ENCODE data around the gene GALNT17.

Gene GALNT17

GRCh38 chr7:71132127-71132376, at the start of gene GALNT17:
GALNT17 (plus strand) TSS chr7:71132144.
- no peak for DNase-seq (ENCODE audit: low read depth in 2 of 2)

DNA sequence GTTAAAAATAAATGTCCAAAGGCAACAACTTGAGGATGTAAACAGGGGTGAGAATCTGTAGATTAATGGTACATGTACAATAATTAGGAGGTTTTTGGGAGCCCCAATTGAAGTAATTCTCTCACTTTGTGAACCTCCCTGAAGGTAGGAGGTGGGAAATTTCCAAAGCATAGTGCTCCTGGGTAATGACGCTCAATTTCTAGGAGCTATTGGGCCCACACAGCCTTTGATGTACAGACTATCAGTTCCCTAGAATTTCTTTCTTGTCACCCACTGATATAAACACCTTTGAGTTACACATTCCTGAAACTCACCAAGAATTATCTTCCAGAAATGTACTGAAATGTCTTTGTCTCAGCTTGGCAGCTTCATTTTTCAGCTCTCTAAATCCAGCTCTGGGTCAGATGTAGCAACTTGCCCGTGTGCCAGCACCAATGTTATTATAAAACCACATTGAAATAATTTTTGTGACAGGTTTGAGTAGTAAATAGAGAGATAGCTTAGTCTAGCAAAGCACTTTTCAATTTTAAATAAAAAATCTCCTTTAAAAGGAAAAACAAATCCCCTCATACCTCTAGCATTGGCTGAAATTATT, 36.6 kb upstream of the GALNT17 start:
- no peak for DNase-seq (ENCODE audit: low read depth in 2 of 2)

- no peak for DNase-seq (ENCODE audit: low read depth in 2 of 2)
These were observed 35.6 kb upstream of the GALNT17 start for GRCh38 chr7:71096351-71096750.

DNA sequence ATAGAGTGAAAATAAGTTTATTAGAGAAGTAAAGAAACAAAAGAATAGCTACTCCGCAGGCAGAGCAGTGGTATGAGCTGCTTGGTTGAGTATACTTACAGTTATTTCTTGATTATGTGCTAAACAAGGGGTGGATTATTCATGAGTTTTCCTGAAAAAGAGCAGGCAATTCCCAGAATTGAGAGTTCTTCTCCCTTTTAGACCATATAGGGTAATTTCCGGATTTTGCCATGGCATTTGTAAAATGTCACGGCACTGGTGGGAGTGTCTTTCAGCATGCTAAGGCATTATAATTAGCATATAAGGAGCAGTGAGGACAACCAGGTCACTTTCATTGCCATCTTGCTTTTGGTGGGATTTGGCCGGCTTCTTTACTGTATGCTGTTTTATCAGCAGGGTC, 25.7 kb upstream of the GALNT17 start:
- no peak for DNase-seq (ENCODE audit: low read depth in 2 of 2)

DNA sequence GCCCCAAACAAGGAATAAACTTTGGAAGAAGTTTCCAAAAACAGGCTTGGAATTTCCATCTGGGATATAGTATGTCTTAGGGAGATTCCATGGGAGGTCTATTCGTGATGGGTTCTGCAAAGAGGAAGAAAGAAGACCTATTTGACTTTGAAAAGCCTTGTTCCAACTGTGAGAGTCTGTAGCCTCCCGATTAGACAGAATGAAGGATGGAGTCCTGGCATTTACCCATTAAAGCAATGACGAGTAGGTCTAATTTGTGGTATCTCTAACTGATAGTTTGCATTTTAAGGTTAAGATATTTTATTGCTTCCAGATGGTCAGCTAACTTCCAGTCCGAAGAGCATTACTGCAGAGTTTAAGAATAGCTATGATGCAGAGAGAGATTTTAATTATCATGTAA, 19.5 kb upstream of the GALNT17 start:
- DNase-seq (ENCODE audit: low read depth in 2 of 2), result no peak

GRCh38 chr7:71120096-71120495, 11.8 kb upstream of the GALNT17 start:
- DNase-seq (ENCODE audit: low read depth in 2 of 2), result no peak

DNA sequence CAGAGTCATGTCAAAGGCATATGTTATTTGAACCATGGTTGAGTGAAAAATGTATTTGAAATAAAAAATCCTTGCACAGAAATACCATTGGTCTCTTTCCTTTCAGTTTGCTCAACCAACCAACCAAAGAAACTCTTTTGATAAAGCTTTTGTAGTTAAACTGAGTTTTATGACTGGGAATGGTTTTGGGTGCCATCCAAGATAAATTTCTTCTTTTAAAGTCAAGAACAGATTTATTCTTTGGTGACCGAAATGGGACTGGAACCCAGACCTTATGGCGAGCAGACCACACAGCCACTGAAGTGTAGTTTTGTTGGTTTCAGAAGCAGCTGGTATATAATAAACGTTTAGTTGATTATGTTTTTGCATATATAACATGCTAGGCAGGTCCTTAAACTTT, 2.8 kb upstream of the GALNT17 start:
- no peak for DNase-seq (ENCODE audit: low read depth in 2 of 2)

DNA sequence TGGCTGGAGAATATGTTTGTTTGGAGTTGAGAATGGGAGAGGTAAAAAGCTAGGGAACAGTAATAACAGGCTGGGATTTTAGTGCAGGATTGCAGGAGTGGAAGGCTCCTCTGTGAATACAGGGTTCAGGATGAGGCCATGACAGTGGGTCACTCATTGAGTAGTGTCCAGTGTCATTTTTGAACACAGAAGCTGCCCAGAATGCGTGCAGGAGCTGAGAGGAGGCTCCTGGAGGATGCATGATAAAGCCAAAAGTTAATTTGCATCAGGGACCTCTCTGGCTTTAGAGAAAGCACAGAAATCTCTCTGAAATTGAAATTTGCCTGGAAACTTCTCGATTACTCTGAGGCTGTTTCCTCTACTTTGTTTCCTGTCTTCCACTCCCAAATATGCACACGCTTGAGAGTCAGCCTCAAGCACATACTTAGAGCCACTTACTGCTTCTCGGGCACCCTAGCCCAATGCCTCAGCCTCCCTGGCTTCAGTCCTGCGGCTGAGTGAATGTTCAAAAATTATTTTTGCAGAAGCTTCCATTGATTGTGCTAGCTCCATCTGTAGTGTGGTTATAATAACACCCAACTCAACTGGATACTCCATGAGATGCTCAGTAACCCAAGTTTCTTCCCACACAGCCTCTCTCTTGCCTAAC, 1.8 kb upstream of the GALNT17 start:
- no peak for DNase-seq (ENCODE audit: low read depth in 2 of 2)

- no peak for DNase-seq (ENCODE audit: low read depth in 2 of 2)
These were observed 453 bp upstream of the GALNT17 start for GRCh38 chr7:71131256-71132126.

DNA sequence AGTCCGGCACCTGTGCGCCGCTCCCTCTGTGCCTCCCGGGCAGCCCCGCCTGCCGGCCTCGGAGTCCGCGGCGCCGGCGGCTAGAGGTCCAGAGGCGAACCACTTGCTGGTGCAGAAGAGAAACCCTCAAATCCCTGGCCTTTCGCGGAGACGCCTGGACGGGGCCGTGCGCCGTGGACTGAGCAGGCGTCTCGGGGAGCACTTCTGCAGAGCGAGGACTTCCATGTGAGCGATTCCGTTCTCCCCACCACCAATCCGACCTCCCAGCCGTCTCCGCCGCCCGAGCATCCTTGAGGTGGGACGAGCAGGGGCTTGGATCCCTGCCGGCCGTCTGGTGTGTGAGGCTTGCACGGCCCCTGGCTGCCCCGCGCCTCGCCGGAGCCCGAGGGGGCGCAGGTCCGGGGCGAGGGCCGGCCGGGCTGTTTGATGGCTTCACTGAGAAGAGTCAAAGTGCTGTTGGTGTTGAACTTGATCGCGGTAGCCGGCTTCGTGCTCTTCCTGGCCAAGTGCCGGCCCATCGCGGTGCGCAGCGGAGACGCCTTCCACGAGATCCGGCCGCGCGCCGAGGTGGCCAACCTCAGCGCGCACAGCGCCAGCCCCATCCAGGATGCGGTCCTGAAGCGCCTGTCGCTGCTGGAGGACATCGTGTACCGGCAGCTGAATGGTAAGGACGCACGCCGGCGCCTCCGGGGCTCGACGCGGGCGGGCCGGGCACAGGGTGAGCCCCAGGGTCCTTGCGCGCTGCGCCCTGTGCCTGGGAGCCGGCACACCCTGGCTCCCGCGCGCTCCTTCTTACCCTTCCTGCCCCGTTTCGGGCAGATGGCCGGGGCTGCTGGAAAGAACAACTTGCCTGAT, 660 bp downstream of the GALNT17 start:
- no peak for DNase-seq (ENCODE audit: low read depth in 2 of 2)

GRCh38 chr7:71133232-71133622, 1.3 kb downstream of the GALNT17 start:
- no peak for DNase-seq (ENCODE audit: low read depth in 2 of 2)

DNA sequence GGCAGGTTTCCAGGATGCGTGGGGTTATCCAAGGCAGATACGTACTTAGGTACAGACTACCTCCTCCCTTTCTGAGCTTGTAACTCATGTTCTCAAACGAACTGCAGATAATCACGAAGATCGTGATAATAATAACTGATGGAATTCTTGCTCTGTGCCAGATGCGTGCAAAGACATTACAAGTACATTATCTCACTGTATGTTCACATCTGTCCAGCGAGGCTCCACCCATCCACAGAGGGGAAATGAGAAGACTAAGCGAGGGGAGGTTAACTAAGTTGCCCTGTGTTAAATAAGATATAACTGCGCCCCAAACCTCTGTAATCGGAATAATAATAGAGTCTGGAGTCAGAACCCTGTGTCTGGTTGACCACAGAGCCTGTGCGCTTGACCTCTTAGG, 1.9 kb downstream of the GALNT17 start:
- no peak for DNase-seq (ENCODE audit: low read depth in 2 of 2)

DNA sequence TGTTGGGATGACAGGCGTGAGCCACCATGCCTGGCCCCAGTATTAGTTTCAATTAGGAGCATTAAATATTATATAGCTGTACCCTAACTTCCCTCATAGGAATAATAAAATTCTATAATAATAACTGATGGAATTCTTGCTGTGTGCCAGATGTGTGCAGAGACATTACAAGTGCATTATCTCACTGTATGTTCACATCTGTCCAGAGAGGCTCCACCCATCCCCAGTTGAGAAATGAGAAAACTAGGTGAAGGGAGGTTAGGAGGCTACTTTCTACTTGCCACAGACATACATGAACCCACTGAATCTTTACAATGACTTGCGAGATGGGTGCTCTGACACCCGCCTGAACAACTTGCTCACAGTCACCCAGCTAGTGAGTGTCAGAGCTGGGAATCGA, 3.2 kb downstream of the GALNT17 start:
- no peak for DNase-seq (ENCODE audit: low read depth in 2 of 2)

GRCh38 chr7:71135663-71136062, 3.7 kb downstream of the GALNT17 start:
- DNase-seq (ENCODE audit: low read depth in 2 of 2), result no peak

DNA sequence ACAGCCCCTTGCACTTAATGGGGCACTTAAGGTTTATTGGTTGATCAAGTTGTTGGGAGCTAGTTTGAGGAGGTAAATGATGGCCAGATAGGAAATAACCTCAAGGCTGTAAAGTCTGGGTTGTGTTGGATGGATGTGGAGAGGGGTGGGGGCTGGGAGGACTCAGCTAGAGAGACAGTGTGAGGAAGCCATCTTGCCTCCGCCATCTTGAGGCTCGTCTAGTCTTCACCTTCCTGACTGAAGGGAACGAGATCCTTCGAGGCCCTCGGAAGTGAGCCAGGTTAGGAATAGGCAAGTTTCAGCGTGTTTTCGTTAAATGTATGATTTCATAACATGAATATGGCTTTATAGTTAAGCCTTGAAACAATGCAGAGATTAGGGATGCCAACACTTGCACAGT, 5.5 kb downstream of the GALNT17 start:
- DNase-seq (ENCODE audit: low read depth in 2 of 2), result no peak

DNA sequence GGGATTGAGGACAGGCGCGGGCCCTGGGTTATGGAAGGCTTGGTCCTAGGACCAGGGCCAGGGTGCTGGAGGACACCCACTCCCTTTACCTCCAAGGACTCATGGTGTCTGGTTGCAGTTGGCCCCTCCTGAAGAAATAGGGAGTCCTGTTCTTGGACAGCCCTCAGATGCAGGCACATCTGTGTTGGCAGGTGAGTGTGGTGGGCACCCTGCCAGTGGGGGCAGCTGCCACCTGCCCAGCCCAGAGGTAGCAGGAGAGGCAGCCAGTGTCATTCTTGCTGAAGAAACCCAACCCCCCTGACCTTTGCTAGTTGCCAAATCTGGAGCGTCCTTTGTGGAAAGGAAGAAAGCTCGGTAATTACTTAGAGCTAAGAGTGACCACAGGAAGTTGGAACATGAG, 8.3 kb downstream of the GALNT17 start:
- no peak for DNase-seq (ENCODE audit: low read depth in 2 of 2)

DNA sequence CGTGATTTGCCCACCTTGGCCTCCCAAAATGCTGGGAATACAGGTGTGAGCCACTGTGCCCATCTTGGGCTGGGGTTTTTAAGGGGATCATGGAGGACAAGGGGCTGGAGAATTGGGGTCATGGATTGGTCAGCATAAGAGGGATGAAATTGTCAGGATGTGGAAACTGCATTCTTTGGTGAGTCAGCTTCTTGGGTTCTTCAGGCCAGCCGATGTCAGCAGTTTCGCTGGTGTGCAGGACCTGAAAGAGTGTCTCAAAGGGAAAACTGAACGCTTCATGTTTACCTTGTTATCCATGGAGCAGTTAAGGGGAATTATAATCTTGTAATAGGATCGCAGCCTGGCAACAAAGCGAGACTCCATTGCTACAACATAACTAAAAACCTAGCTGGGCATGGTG, 13.0 kb downstream of the GALNT17 start:
- no peak for DNase-seq (ENCODE audit: low read depth in 2 of 2)

GRCh38 chr7:71145906-71146901, 14.3 kb downstream of the GALNT17 start:
- no peak for DNase-seq (ENCODE audit: low read depth in 2 of 2)

GRCh38 chr7:71148098-71148497, 16.2 kb downstream of the GALNT17 start:
- no peak for DNase-seq (ENCODE audit: low read depth in 2 of 2)

DNA sequence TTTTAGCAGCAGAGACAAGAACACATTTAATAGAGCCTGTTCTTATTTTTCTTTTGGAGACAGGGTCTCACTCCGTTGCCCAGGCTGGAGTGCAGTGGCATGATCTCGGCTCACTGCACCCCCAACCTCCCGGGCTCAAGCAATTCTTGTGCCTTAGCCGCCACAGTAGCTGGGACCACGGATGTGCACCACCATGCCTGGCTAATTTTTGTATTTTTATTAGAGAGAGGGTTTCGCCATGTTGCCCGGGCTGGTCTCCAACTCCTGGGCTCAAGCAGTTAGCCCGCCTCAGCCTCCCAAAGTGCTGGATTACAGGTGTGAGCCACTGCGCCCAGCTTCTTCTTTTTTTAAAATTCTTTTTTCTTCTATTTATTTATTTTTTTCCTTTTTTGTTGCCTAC, 23.3 kb downstream of the GALNT17 start:
- no peak for DNase-seq (ENCODE audit: low read depth in 2 of 2)

DNA sequence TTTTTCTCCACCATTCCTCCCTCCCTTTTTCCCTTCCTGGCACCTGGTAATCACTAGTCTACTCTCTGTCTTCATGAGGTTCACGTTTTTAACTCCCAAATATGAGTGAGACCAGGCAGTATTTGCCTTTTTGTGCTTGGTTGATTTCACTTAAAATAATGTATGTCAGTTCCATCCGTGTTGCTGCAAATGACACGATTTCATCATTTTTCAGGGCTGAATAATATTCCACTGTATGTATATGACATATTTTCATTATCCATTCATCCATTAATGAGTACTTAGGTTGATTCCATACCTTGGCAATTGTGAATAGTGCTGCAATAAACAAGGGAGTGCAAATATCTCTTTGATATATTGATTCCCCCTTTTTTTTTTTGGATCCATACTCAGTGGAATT, 25.8 kb downstream of the GALNT17 start:
- DNase-seq (ENCODE audit: low read depth in 2 of 2), result no peak
